Fibroblast of villous mesenchyme (primary cell): ENCODE results near the gene COPZ2. TPM values are rescaled to one million over a fixed set of nuclear protein-coding genes. Genes with fewer than 3 reads are reported as not detected.
"Not testable (repeated sequence)": the region's sequence is repeated elsewhere in the genome, so short reads cannot be mapped to it uniquely, and the experiment has no call there.

Source experiments
- DNase-seq: peaks from one replicate; pipeline ENCODE4 v3.0.0-alpha.2; 2010; ENCODE audit warnings: low read depth
- H3K4me3 ChIP-seq: 2 replicates; pipeline ENCODE4 v1.5.1; 2011; ENCODE audit warnings: low read depth, mild to moderate bottlenecking, low read length
- CTCF ChIP-seq: IDR thresholded peaks from 2 replicates; pipeline ENCODE4 v1.5.1; 2012; ENCODE audit warnings: low read depth, mild to moderate bottlenecking, low read length; ENCODE audit not compliant: insufficient read depth
- total RNA-seq: library from RNA; depleted of rRNA; stranded (reverse); fragments of >200 nt; gene quantifications from 2 replicates; pipeline ENCODE4 v1.2.3, GENCODE V29; 2012

COPZ2 gene
- total RNA-seq, 1 donor = 61.3 TPM

GRCh38 chr17:48025040-48025903 is 12.3 kb downstream of the COPZ2 start:
- TF ChIP-seq CTCF = peak; percentile 62
- peak; percentile 97 for DNase-seq

GRCh38 chr17:48024149-48025039 is 13.2 kb downstream of the COPZ2 start:
- no peak for DNase-seq
- no peak for TF ChIP-seq CTCF
- peak overlapping the region; percentile 59 for H3K4me3 ChIP-seq

More at GRCh38 chr17:48025040-48025903, 12.3 kb downstream of the COPZ2 start:
- peak overlapping the region; percentile 63 for H3K4me3 ChIP-seq

GRCh38 chr17:48023400-48024148 is 14.0 kb downstream of the COPZ2 start:
- TF ChIP-seq CTCF = no peak
- no peak for DNase-seq
- H3K4me3 ChIP-seq = peak overlapping the region; percentile 59

- no peak for DNase-seq
- H3K4me3 ChIP-seq = no peak overlapping the region
- no peak for TF ChIP-seq CTCF
Measured at GRCh38 chr17:48022901-48023300, 14.7 kb downstream of the COPZ2 start.

GRCh38 chr17:48021934-48022333 is 15.7 kb downstream of the COPZ2 start:
- TF ChIP-seq CTCF = no peak
- no peak for DNase-seq
- H3K4me3 ChIP-seq = no peak overlapping the region

GRCh38 chr17:48017817-48018158 is 19.8 kb downstream of the COPZ2 start:
- DNase-seq, H3K4me3 ChIP-seq: not testable (repeated sequence)
